GM12878 (cell line): ENCODE results near the gene TTC39C. TPM values are rescaled to one million over a fixed set of nuclear protein-coding genes. Genes with fewer than 3 reads are reported as not detected.

Source experiments
- ATAC-seq: fragments of 200-7000 bp; cut with Tn5 transposase; 3 replicates; pipeline ENCODE4 v1.9.1; 2020; ENCODE audit warnings: mild to moderate bottlenecking, moderate library complexity
- BruUV-seq: library from RNA; stranded (reverse); fragments of 400-500 nt; replicated peaks from 2 replicates; lab custom pipeline; 2021; lab: Mats Ljungman, UMichigan
- CTCF ChIA-PET: fragments of 300-600 bp; sonication (Branson Sonifier 250); formaldehyde crosslinking; extraction: SDS; loops from one replicate; lab custom pipeline; 2021; ENCODE audit warnings: inconsistent platforms; lab: Yijun Ruan, JAX
- POLR2A ChIA-PET: fragments of 350-600 bp; formaldehyde crosslinking; extraction: SDS; loops from one replicate; lab custom pipeline; 2021; ENCODE audit warnings: inconsistent platforms; lab: Charles Lee
- RAD21 ChIA-PET: fragments of 300-600 bp; sonication (Branson Sonifier 250); formaldehyde crosslinking; loops from one replicate; lab custom pipeline; 2023; ENCODE audit warnings: antibody characterized with exemption; ENCODE audit not compliant: unreplicated experiment; lab: Charles Lee
- SMC1A ChIA-PET: fragments of 300-600 bp; sonication (Branson Sonifier 250); formaldehyde crosslinking; loops from one replicate; lab custom pipeline; 2023; ENCODE audit not compliant: unreplicated experiment, uncharacterized antibody; lab: Charles Lee
- DNase-seq: peaks from one replicate; pipeline ENCODE4 v3.0.0-alpha.2; 2011; ENCODE audit warnings: low read depth, low spot score
- FAIRE-seq: peaks from 3 replicates; lab custom pipeline; 2011; peaks lifted over from hg19 to GRCh38; lab: Jason Lieb, UNC
- H2AFZ ChIP-seq: 2 replicates; pipeline ENCODE4 v1.6.0; 2011; ENCODE audit warnings: low read depth, low read length, control low read depth; ENCODE audit not compliant: control insufficient read depth
- H3K27ac ChIP-seq: 2 replicates; pipeline ENCODE4 v1.5.1; 2011; ENCODE audit warnings: control low read depth; ENCODE audit not compliant: control insufficient read depth, insufficient read depth
- H3K27me3 ChIP-seq, 2 experiments: replicated peaks in 1 of 2; 2 replicates each; pipeline versions ENCODE4 v1.6.0 to v1.6.1; 2011; ENCODE audit warnings: low read length in 1 of 2; ENCODE audit not compliant: control insufficient read depth in 2 of 2, insufficient read depth in 2 of 2
- H3K36me3 ChIP-seq, 2 experiments: 2 replicates each; pipeline ENCODE4 v1.5.1; 2011; ENCODE audit warnings: low read length in 1 of 2; ENCODE audit not compliant: control insufficient read depth in 2 of 2, insufficient read depth in 2 of 2
- H3K4me1 ChIP-seq: 2 replicates; pipeline ENCODE4 v1.6.1; 2011; ENCODE audit warnings: mild to moderate bottlenecking, low read length, moderate library complexity, mixed read lengths; ENCODE audit not compliant: control insufficient read depth, insufficient read depth
- H3K4me2 ChIP-seq: 2 replicates; pipeline ENCODE4 v1.6.0; 2011; ENCODE audit warnings: control low read depth; ENCODE audit not compliant: control insufficient read depth, insufficient read depth
- H3K4me3 ChIP-seq: fragments of 200-600 bp; sonication (generic); 2 replicates; pipeline ENCODE4 v1.5.1; 2016
- H3K79me2 ChIP-seq: 2 replicates; pipeline ENCODE4 v1.6.0; 2011; ENCODE audit warnings: low read length; ENCODE audit not compliant: control insufficient read depth, insufficient read depth
- H3K9ac ChIP-seq: 2 replicates; pipeline ENCODE4 v1.8.0; 2011; ENCODE audit warnings: low read length, control low read depth, mixed read lengths; ENCODE audit not compliant: control insufficient read depth, insufficient read depth
- H3K9me3 ChIP-seq: replicated peaks from 3 replicates; pipeline ENCODE4 v1.5.1; 2011; ENCODE audit warnings: mild to moderate bottlenecking, low read length; ENCODE audit not compliant: control insufficient read depth, insufficient read depth
- H4K20me1 ChIP-seq: 2 replicates; pipeline ENCODE4 v1.6.0; 2011; ENCODE audit not compliant: control insufficient read depth, insufficient read depth
- E4F1 ChIP-seq: fragments of 450-650 bp; IDR thresholded peaks from 2 replicates; pipeline ENCODE4 v1.6.1; 2018; ENCODE audit warnings: borderline replicate concordance, mild to moderate bottlenecking; ENCODE audit not compliant: partially characterized antibody
- NKRF ChIP-seq: fragments of 450-650 bp; conservative IDR thresholded peaks from 2 replicates; pipeline ENCODE4 v1.6.1; 2017; ENCODE audit warnings: mild to moderate bottlenecking, moderate library complexity
- WGBS: methylation state at CpG from one replicate; pipeline ENCODE4 v1.1.6; 2016; ENCODE audit warnings: low lambda C conversion rate; ENCODE audit not compliant: insufficient replicate concordance, insufficient coverage; ENCODE audit errors: missing lambda C conversion rate; 5-methylcytosine and 5-hydroxymethylcytosine counted together
- in situ Hi-C: fragments of 300-500 bp; cut with MboI; formaldehyde crosslinking; loops from 9 replicates; pipeline ENCODE4 v1.14.3; 2018; ENCODE audit warnings: mixed read lengths
- intact Hi-C: fragments of 100-400 bp; cut with micrococcal nuclease; formaldehyde crosslinking; loops from one replicate; pipeline ENCODE4 v1.14.2; 2022; ENCODE audit not compliant: unreplicated experiment
- polyA plus RNA-seq, 11 experiments: library from polyadenylated mRNA; depleted of rRNA in 4 of 11; unstranded in 6 of 11; stranded (reverse) in 5 of 11; fragments of >200 nt; fragmentation: Nextera tagmentation in 4 of 11; fragmentation: Illumina TruSeq in 1 of 11; extraction: Ambion mirVana in 4 of 11; extraction: Trizol in 1 of 11; gene quantifications; 1 replicate in 1 of 11; 2 replicates in 10 of 11; pipeline versions ENCODE4 v1.2.1 to v1.2.3, GENCODE V29; 2011 to 2016; ENCODE audit warnings: inconsistent platforms in 2 of 11, missing spikeins in 2 of 11, low read depth in 1 of 11
- total RNA-seq, 4 experiments: library from RNA; depleted of rRNA in 3 of 4; stranded (reverse); fragments of >200 nt in 3 of 4; fragmentation: Illumina TruSeq in 1 of 4; extraction: Trizol in 1 of 4; gene quantifications; 2 replicates each; pipeline versions ENCODE4 v1.2.1 to v1.2.3, GENCODE V29; 2013 to 2021

TTC39C gene
- total and polyA plus RNA-seq, 10 of the 15 experiments (the other 5 are each of a cell fraction or from before 2014, with no cell fraction given) = 21.1 to 91.0 (median 64.8) TPM

- no peak overlapping the region for H3K27ac ChIP-seq
- intact Hi-C loops (no loop called here), in situ Hi-C loops (no loop called here)
- POLR2A ChIA-PET = interaction anchor here (0.6 kb wide), 1 partner anchor 1667 kb away, joined by 3 read pairs; no protein-coding TSS in a partner anchor
- no peaks in the 10 kb centered on the region for H3K9me3 ChIP-seq
- RAD21 ChIA-PET = no interaction called here
- TF ChIP-seq NKRF (no peak), E4F1 (no peak)
- ATAC-seq = no peak
- no peaks in the 10 kb centered on the region for H4K20me1 ChIP-seq
- no peaks in the 10 kb centered on the region for H3K4me1 ChIP-seq
- H3K4me3 ChIP-seq = no peak overlapping the region
- BruUV-seq = no TSS peak
- H3K79me2 ChIP-seq = no peaks in the 10 kb centered on the region
- CTCF ChIA-PET = interaction anchor here (1.2 to 1.5 kb wide), 2 partner anchors 13 to 17 kb away, joined by 3 read pairs; no protein-coding TSS in a partner anchor
- no peak overlapping the region for H3K4me2 ChIP-seq
- H3K36me3 ChIP-seq = no peaks in the 10 kb centered on the region
- H3K27me3 ChIP-seq = no peaks in the 10 kb centered on the region
- SMC1A ChIA-PET = no interaction called here
- no peak overlapping the region for H3K9ac ChIP-seq
- 76% methylated on average over 5 of the region's 5 CpGs for WGBS
- H2AFZ ChIP-seq = no peak overlapping the region
- FAIRE-seq = no peak
- no peak for DNase-seq
Measured at GRCh38 chr18:24160086-24160485, 145.5 kb downstream of the TTC39C start.
